ENCODE results near the gene ESRRA. TPM values are rescaled to one million over a fixed set of nuclear protein-coding genes. Genes with fewer than 3 reads are reported as not detected.

The ESRRA gene
- total RNA-seq, 1 experiment from 2014 or later, result 111 TPM

DNA sequence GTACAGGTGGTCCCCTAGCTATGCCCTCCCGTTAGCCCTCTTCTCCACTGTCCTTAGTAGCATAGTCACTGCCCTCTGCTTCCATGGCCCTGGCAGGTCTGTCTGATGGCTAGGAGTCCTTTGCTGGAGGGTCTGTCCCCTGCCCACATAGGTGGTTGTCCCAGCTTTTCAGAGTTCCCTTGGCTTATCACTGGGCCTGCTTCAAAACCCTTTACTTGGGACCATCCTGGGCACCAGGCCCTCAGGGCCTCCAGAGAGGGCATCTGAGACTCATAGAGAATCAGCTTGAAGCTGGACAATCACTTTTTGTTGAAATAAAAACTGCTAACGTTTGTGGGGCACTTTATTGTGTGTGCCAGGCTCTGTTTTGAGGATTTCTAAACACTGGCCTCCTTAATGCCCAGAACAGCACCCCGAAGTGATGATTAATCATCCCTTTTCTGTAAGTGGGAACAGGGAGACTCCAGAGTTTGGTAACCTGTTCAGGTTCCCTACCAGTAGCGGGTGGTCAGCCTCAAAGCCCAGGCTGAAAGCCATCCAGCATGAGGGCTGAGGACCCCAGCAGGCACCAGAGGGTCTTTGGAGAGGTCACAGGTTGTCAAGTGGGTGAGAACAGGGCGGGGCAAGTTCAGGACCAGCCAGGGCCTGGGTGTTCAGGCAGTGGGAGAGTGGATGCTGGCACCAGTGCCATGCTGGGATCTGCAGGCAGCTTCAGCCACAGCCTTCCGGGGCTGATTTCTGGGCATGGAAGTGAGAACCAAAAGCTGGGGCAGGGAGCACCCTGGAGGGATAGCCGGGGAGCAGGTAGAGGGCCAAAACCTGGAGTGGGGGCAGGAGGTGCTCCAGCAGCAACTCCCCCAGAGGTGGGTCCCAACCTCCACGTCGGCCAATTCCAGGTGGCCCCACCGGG is 14.7 kb upstream of the ESRRA start:
- no peaks in the 10 kb centered on the region for H3K36me3 ChIP-seq (ENCODE audit: low read depth, low read length)
- H3K4me1 ChIP-seq (ENCODE audit: insufficient read depth, low read length), result peaks cover 8% of the 10 kb centered on the region
- intact Hi-C loops (cut with micrococcal nuclease), result no loop called here
- no peak overlapping the region for H3K9ac ChIP-seq (ENCODE audit: low read length)
- DNase-seq (no peak), ATAC-seq (peak; percentile 19; the same call in 1 of the 2 replicates)
- H3K9me2 ChIP-seq (replicated peaks; ENCODE audit: low read length), result no peaks in the 10 kb centered on the region
- H3K27me3 ChIP-seq (ENCODE audit: low read length), result peaks cover 20% of the 10 kb centered on the region
- CTCF ChIA-PET, result no interaction called here
- peak overlapping the region; percentile 68 for H3K4me2 ChIP-seq (ENCODE audit: low read length)
- no TSS peak for BruUV-seq (replicated peaks)
- H3F3A ChIP-seq (ENCODE audit: low read length, unreplicated experiment), result no peaks in the 10 kb centered on the region
- H3K27ac ChIP-seq (ENCODE audit: low read length), result no peak overlapping the region
- H3K79me2 ChIP-seq (ENCODE audit: low read length), result peaks cover 13% of the 10 kb centered on the region; the same call in 1 of the 2 replicates
- no peaks in the 10 kb centered on the region for H4K20me1 ChIP-seq (ENCODE audit: low read length)
- POLR2A ChIA-PET (ENCODE audit: unreplicated experiment), result no interaction called here
- TF ChIP-seq EZH2 (IDR thresholded peaks at IDR 0.05; ENCODE audit: low read length, unreplicated experiment), result no peak
- TF ChIP-seq, protein P1, sequence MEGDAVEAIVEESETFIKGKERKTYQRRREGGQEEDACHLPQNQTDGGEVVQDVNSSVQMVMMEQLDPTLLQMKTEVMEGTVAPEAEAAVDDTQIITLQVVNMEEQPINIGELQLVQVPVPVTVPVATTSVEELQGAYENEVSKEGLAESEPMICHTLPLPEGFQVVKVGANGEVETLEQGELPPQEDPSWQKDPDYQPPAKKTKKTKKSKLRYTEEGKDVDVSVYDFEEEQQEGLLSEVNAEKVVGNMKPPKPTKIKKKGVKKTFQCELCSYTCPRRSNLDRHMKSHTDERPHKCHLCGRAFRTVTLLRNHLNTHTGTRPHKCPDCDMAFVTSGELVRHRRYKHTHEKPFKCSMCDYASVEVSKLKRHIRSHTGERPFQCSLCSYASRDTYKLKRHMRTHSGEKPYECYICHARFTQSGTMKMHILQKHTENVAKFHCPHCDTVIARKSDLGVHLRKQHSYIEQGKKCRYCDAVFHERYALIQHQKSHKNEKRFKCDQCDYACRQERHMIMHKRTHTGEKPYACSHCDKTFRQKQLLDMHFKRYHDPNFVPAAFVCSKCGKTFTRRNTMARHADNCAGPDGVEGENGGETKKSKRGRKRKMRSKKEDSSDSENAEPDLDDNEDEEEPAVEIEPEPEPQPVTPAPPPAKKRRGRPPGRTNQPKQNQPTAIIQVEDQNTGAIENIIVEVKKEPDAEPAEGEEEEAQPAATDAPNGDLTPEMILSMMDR (conservative IDR thresholded peaks at IDR 0.05; ENCODE audit: low read depth, low read length), result no peak
- TF ChIP-seq EZH2phosphoT487 (IDR thresholded peaks at IDR 0.05; ENCODE audit: borderline replicate concordance, low read length), result no peak
- no peak overlapping the region for H2AFZ ChIP-seq (ENCODE audit: low read length)
- H3K9me3 ChIP-seq (ENCODE audit: low read length), result no peaks in the 10 kb centered on the region
- H3K4me3 ChIP-seq (ENCODE audit: low read length), result peak overlapping the region; percentile 56; the same call in 1 of the 2 replicates

- CTCF ChIA-PET, result no interaction called here
- Histone ChIP-seq H3K4me3 (ENCODE audit: low read length) (peak within 1 kb of the TSS; percentile 56), H3K9ac (ENCODE audit: low read length) (no peak within 1 kb of the TSS), H4K20me1 (ENCODE audit: low read length) (no peaks in the 10 kb centered on the region), H3K9me3 (ENCODE audit: low read length) (no peaks in the 10 kb centered on the region), H3K36me3 (ENCODE audit: low read depth, low read length) (no peaks in the 10 kb centered on the region), H2AFZ (ENCODE audit: low read length) (no peak within 1 kb of the TSS), H3K27me3 (ENCODE audit: low read length) (peaks cover 20% of the 10 kb centered on the region), H3K9me2 (replicated peaks; ENCODE audit: low read length) (no peaks in the 10 kb centered on the region), H3K27ac (ENCODE audit: low read length) (no peak within 1 kb of the TSS), H3K4me2 (ENCODE audit: low read length) (peak within 1 kb of the TSS; percentile 68), H3K79me2 (ENCODE audit: low read length) (peaks cover 9% of the 10 kb centered on the region; the same call in 1 of the 2 replicates), H3F3A (ENCODE audit: low read length, unreplicated experiment) (no peaks in the 10 kb centered on the region), H3K4me1 (ENCODE audit: insufficient read depth, low read length) (peaks cover 7% of the 10 kb centered on the region)
- POLR2A ChIA-PET (ENCODE audit: unreplicated experiment), result no interaction called here
- intact Hi-C loops (cut with micrococcal nuclease), result no loop called here
- ATAC-seq, result peak; percentile 37
- no peak for DNase-seq
- TF ChIP-seq, protein P1 (conservative IDR thresholded peaks at IDR 0.05; ENCODE audit: low read depth, low read length), result no peak
- TF ChIP-seq EZH2phosphoT487 (IDR thresholded peaks at IDR 0.05; ENCODE audit: borderline replicate concordance, low read length), result no peak
- no TSS peak for BruUV-seq (replicated peaks)
Observed at GRCh38 chr11:64291262-64291751, 14.0 kb upstream of the ESRRA start, which contains the start of gene KCNK4. TSS of gene KCNK4 (plus strand) at chr11:64291302. CDS start at chr11:64293019, 1,717 bp downstream.
